ENCODE data around the gene PDE6B. TPM values are rescaled to one million over a fixed set of nuclear protein-coding genes. Genes with fewer than 3 reads are reported as not detected.

The PDE6B gene
- total RNA-seq, 1 donor: not detected

DNA sequence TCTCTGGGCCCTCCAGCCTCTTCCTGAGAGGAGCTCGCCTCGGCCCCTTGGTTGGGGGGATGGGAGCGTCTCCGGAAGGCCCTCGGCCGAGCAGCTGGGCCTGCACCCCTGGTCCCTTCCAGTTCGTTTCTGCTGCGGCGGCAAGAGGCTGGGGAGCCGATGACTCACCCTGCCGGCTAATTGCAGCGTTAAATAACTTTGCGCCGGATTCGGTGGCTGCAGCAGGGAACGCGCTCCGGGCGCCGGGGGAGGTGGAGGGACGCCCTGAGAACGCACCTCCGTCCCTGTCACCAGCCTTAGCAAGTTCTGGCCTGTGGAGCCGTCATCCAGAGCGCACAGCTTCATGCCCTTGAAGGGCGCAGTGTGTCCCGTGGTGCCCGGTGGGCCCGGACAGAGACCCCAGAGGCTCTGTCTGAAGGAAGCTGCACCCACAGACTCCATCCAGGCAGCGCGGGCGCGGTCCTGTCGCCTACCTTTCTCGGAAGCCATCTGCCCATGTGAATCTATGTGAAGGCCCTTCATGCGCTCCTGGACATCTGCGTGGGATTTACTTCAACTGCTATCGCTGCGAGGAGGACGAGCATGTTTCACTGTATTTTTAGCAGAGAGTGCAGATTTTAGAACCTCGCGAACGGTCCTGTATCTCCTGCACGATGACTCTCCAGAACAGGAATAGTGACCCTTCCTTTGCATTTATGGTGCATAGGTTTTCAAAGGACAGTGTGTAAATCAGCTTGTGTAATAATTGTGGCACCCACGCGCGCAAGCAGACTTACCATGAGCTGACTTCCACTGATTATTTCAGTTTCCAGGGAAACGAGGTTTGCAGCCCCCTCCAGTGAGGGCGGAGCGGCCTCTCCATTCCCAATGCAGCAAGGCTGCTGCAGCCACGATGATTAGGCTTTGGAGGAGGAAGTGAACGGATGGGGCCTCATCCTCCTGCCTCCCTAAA is 47.6 kb upstream of the PDE6B start:
- Histone ChIP-seq H2AFZ (ENCODE audit: low read length) (no peak overlapping the region), H3K27ac (ENCODE audit: low read depth, low read length) (no peak overlapping the region), H3K79me2 (ENCODE audit: insufficient read depth, low read length) (no peaks in the 10 kb centered on the region), H3K36me3 (ENCODE audit: insufficient read depth, low read length) (no peaks in the 10 kb centered on the region), H3K9me3 (ENCODE audit: low read depth, low read length) (no peaks in the 10 kb centered on the region), H3K4me1 (ENCODE audit: insufficient read depth, low read length) (no peaks in the 10 kb centered on the region), H3K27me3 (ENCODE audit: insufficient read depth, low read length) (peaks cover 56% of the 10 kb centered on the region), H4K20me1 (ENCODE audit: insufficient read depth, low read length) (no peaks in the 10 kb centered on the region), H3K4me2 (ENCODE audit: insufficient read depth, low read length) (no peak overlapping the region), H3K4me3 (ENCODE audit: insufficient read depth, low read length) (no peak overlapping the region)
- peak; percentile 92 for DNase-seq (ENCODE audit: insufficient read length, low spot score, missing footprints)
- TF ChIP-seq, protein P1, sequence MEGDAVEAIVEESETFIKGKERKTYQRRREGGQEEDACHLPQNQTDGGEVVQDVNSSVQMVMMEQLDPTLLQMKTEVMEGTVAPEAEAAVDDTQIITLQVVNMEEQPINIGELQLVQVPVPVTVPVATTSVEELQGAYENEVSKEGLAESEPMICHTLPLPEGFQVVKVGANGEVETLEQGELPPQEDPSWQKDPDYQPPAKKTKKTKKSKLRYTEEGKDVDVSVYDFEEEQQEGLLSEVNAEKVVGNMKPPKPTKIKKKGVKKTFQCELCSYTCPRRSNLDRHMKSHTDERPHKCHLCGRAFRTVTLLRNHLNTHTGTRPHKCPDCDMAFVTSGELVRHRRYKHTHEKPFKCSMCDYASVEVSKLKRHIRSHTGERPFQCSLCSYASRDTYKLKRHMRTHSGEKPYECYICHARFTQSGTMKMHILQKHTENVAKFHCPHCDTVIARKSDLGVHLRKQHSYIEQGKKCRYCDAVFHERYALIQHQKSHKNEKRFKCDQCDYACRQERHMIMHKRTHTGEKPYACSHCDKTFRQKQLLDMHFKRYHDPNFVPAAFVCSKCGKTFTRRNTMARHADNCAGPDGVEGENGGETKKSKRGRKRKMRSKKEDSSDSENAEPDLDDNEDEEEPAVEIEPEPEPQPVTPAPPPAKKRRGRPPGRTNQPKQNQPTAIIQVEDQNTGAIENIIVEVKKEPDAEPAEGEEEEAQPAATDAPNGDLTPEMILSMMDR (IDR thresholded peaks at IDR 0.05; ENCODE audit: extremely low read depth, low read depth, low read length): no peak

DNA sequence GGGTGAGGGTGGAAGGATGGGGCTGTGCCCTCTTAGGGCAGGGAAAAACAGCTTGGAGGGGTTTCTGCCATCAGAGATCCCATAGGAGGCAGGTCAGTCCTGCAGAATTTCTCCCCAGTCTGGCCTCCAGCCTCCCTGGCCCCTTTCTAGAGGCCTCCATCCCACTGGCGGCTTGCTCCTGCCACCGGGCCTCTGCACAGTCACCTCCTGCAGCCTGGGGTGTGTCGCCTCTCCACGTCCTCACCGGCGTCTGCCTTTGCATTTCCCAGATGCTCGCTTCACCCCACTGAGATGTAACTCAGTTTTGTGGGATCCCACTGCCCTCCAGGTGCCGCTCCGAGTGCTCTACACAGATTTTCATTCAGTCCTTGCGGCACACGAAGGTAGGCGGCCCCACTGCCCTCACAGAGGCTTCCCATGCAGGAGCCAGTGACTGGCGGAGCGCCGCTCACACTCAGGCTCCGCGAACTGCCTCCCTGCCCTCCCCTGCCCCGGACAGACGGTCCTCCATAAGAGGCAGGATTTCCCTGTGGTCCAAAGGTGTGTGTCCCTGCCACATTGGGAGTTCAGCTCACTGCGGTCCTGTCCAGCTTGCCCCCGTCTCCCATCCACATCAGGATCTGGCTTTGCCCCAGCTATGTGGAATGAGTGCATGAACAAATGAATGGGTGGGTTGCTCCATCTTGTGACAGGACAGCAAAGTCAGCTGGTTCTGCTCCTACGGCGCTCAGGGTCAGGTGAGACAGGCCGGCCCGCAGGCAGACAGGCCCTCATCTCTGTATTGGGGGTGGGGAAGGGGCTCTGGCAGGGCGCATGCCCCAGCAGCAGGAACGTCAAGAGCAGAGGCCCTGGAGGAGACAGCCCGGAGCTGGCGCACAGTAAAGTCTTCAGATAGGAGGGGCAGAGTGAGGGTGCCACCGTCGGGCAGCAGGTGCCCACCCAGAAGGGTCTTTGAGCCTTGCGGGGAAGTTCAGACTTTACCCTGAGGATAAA is 46.6 kb upstream of the PDE6B start:
- peak; percentile 75 for DNase-seq (ENCODE audit: insufficient read length, low spot score, missing footprints)
- TF ChIP-seq, protein P1 (IDR thresholded peaks at IDR 0.05; ENCODE audit: extremely low read depth, low read depth, low read length): no peak

DNA sequence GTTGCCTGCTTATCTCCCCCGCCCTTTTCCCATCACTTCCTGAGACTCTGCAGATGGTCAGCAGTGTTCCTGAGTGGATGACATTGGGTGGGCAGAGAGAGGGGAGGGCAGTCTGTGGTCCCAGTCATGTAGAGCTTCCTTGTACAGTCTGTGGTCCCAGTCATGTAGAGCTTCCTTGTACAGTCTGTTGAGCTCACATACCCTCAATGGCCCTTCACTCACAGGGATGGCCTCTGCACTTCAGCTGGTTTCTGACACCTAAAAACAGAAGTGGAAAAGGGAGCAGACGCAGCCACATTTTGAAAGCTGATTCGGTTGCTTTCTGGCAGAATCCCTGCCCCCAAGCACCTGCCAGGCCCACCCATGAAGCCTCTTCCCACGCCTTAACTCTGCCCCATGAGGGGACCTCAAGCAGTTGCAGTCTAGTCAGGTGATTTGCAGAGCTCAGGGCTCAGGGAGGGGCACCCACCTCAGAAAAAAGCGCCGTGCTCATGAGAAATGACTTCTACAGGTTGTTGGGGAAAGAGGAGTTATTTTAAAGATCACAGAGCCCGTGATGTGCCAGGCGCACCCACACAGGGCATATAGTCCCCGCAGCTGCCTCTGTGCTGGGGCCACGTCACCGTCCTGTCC is 45.7 kb upstream of the PDE6B start:
- Histone ChIP-seq H3K27me3 (ENCODE audit: insufficient read depth, low read length) (peaks cover 41% of the 10 kb centered on the region), H2AFZ (ENCODE audit: low read length) (no peak overlapping the region), H3K9me3 (ENCODE audit: low read depth, low read length) (no peaks in the 10 kb centered on the region), H3K4me1 (ENCODE audit: insufficient read depth, low read length) (no peaks in the 10 kb centered on the region), H3K79me2 (ENCODE audit: insufficient read depth, low read length) (no peaks in the 10 kb centered on the region), H3K4me3 (ENCODE audit: insufficient read depth, low read length) (no peak overlapping the region), H3K4me2 (ENCODE audit: insufficient read depth, low read length) (no peak overlapping the region), H3K27ac (ENCODE audit: low read depth, low read length) (no peak overlapping the region), H3K36me3 (ENCODE audit: insufficient read depth, low read length) (no peaks in the 10 kb centered on the region), H4K20me1 (ENCODE audit: insufficient read depth, low read length) (no peaks in the 10 kb centered on the region)
- DNase-seq (ENCODE audit: insufficient read length, low spot score, missing footprints): peak; percentile 53
- TF ChIP-seq, protein P1 (IDR thresholded peaks at IDR 0.05; ENCODE audit: extremely low read depth, low read depth, low read length): no peak

More for the DNA sequence above, 46.6 kb upstream of the PDE6B start:
- Histone ChIP-seq H3K4me1 (ENCODE audit: insufficient read depth, low read length) (no peaks in the 10 kb centered on the region), H3K9me3 (ENCODE audit: low read depth, low read length) (no peaks in the 10 kb centered on the region), H3K4me3 (ENCODE audit: insufficient read depth, low read length) (no peak overlapping the region), H3K36me3 (ENCODE audit: insufficient read depth, low read length) (no peaks in the 10 kb centered on the region), H2AFZ (ENCODE audit: low read length) (no peak overlapping the region), H4K20me1 (ENCODE audit: insufficient read depth, low read length) (no peaks in the 10 kb centered on the region), H3K27ac (ENCODE audit: low read depth, low read length) (no peak overlapping the region), H3K4me2 (ENCODE audit: insufficient read depth, low read length) (no peak overlapping the region), H3K27me3 (ENCODE audit: insufficient read depth, low read length) (peaks cover 50% of the 10 kb centered on the region), H3K79me2 (ENCODE audit: insufficient read depth, low read length) (no peaks in the 10 kb centered on the region)
